Measurements from ENCODE around the gene BMP3. TPM values are rescaled to one million over a fixed set of nuclear protein-coding genes. Genes with fewer than 3 reads are reported as not detected.

The BMP3 gene
- polyA plus RNA-seq, 3 donors, result not detected

GRCh38 chr4:81039351-81039972, 9.0 kb downstream of the BMP3 start:
- WGBS (ENCODE audit: insufficient coverage), result no CpG with 5 or more reads among the region's 4 CpGs
- Histone ChIP-seq H3K4me1 (ENCODE audit: control insufficient read depth in 1 of 2, insufficient read depth in 2 of 2, low read length in 2 of 2) (no peaks in the 10 kb centered on the region), H3K36me3 (replicated peaks in 1 of 2; ENCODE audit: control insufficient read depth in 1 of 2, insufficient read depth in 2 of 2, low read length in 2 of 2) (no peaks in the 10 kb centered on the region), H3K27ac (ENCODE audit: low read depth in 1 of 2, low read length in 2 of 2) (no peak overlapping the region), H3K4me3 (replicated peaks in 1 of 3; ENCODE audit: low read depth in 2 of 3, low read length in 3 of 3) (no peak overlapping the region), H3K9ac (ENCODE audit: insufficient read depth, low read length, poor library complexity, severe bottlenecking) (no peak overlapping the region), H3K79me2 (ENCODE audit: insufficient read depth, low read length) (no peaks in the 10 kb centered on the region), H3K27me3 (ENCODE audit: control insufficient read depth in 2 of 2, insufficient read depth in 2 of 2, low read length in 2 of 2) (peaks cover 20 to 23% of the 10 kb centered on the region in 2 donors), H4K20me1 (ENCODE audit: insufficient read depth, low read length) (no peaks in the 10 kb centered on the region), H3K9me3 (replicated peaks in 1 of 2; ENCODE audit: control insufficient read depth in 1 of 2, insufficient read depth in 1 of 2, low read length in 2 of 2) (no peaks in the 10 kb centered on the region), H2AFZ (ENCODE audit: insufficient read depth, low read depth, low read length, poor library complexity, severe bottlenecking) (no peak overlapping the region), H3K4me2 (replicated peaks; ENCODE audit: extremely low read depth, low read length, poor library complexity, severe bottlenecking) (no peak overlapping the region)
- no peaks in the 10 kb centered on the region for H3K36me3 Mint-ChIP-seq
- H3K27me3 Mint-ChIP-seq (ENCODE audit: low read depth in 3 of 3), result peaks cover 6 to 7% (median 6%) of the 10 kb centered on the region in 3 donors
- H3K9me3 Mint-ChIP-seq, result no peaks in the 10 kb centered on the region
- peak in 1 of 3 donors; percentile 6 for DNase-seq
- no peak overlapping the region for H3K27ac Mint-ChIP-seq
- H3K4me3 Mint-ChIP-seq, result no peak overlapping the region
- H3K4me1 Mint-ChIP-seq, result peaks cover 2% of the 10 kb centered on the region
- intact Hi-C loops (cut with micrococcal nuclease), result no loop called here
- TF ChIP-seq CTCF (IDR thresholded peaks at IDR 0.05), result no peak

- no peak for DNase-seq
- no peak overlapping the region for H3K27ac ChIP-seq (ENCODE audit: low read depth in 1 of 2, low read length in 2 of 2)
- H3K79me2 ChIP-seq (ENCODE audit: insufficient read depth, low read length), result no peaks in the 10 kb centered on the region
- no peaks in the 10 kb centered on the region for H3K4me1 ChIP-seq (ENCODE audit: control insufficient read depth in 1 of 2, insufficient read depth in 2 of 2, low read length in 2 of 2)
- H4K20me1 ChIP-seq (ENCODE audit: insufficient read depth, low read length), result no peaks in the 10 kb centered on the region
- H3K27me3 ChIP-seq (ENCODE audit: control insufficient read depth in 2 of 2, insufficient read depth in 2 of 2, low read length in 2 of 2), result peaks cover 16 to 17% of the 10 kb centered on the region in 2 donors
- Mint-ChIP-seq H3K4me1 (peaks cover 2% of the 10 kb centered on the region), H3K36me3 (no peaks in the 10 kb centered on the region), H3K27me3 (ENCODE audit: low read depth in 3 of 3) (peaks cover 6 to 7% (median 6%) of the 10 kb centered on the region in 3 donors), H3K4me3 (no peak overlapping the region), H3K27ac (no peak overlapping the region), H3K9me3 (no peaks in the 10 kb centered on the region)
- WGBS (ENCODE audit: insufficient coverage), result 80% methylated on average over 1 of the region's 4 CpGs
- TF ChIP-seq CTCF (IDR thresholded peaks at IDR 0.05), result peak; percentile 56
- H3K9ac ChIP-seq (ENCODE audit: insufficient read depth, low read length, poor library complexity, severe bottlenecking), result no peak overlapping the region
- intact Hi-C loops (cut with micrococcal nuclease), result no loop called here
- no peak overlapping the region for H2AFZ ChIP-seq (ENCODE audit: insufficient read depth, low read depth, low read length, poor library complexity, severe bottlenecking)
- H3K4me2 ChIP-seq (replicated peaks; ENCODE audit: extremely low read depth, low read length, poor library complexity, severe bottlenecking), result no peak overlapping the region
- no peaks in the 10 kb centered on the region for H3K36me3 ChIP-seq (replicated peaks in 1 of 2; ENCODE audit: control insufficient read depth in 1 of 2, insufficient read depth in 2 of 2, low read length in 2 of 2)
- H3K9me3 ChIP-seq (replicated peaks in 1 of 2; ENCODE audit: control insufficient read depth in 1 of 2, insufficient read depth in 1 of 2, low read length in 2 of 2), result no peaks in the 10 kb centered on the region
- H3K4me3 ChIP-seq (replicated peaks in 1 of 3; ENCODE audit: low read depth in 2 of 3, low read length in 3 of 3), result no peak overlapping the region
Observed at GRCh38 chr4:81040012-81040659, 9.6 kb downstream of the BMP3 start.

All from CD14-positive monocyte (primary cell).